GM18867 (cell line): Measurements from ENCODE around the gene TELO2.

ENCODE experiments used
- ATAC-seq: cut with Tn5 transposase; IDR thresholded peaks from one replicate; pipeline ENCODE4 v1.9.1; 2021; ENCODE audit warnings: mild to moderate bottlenecking, moderate library complexity; ENCODE audit not compliant: unreplicated experiment

Gene TELO2

DNA sequence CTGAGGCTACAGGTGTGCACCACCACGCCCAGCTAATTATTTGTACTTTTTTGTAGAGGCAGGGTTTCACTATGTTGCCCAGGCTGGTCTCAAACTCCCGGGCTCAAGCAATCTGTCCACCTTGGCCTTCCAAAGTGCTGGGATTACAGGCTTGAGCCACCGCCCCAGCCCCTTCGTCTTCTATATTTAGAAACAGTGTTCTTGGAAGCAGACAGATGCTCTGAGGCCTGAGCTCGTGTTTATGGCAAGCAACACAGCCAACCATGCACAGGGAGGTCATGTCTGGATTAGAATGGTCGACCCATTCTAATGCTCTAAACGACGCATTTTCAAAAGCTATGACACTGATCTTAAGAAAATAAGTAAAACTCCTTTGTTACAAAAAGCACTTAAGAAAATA, 56.9 kb downstream of the TELO2 start:
- ATAC-seq, result no peak

DNA sequence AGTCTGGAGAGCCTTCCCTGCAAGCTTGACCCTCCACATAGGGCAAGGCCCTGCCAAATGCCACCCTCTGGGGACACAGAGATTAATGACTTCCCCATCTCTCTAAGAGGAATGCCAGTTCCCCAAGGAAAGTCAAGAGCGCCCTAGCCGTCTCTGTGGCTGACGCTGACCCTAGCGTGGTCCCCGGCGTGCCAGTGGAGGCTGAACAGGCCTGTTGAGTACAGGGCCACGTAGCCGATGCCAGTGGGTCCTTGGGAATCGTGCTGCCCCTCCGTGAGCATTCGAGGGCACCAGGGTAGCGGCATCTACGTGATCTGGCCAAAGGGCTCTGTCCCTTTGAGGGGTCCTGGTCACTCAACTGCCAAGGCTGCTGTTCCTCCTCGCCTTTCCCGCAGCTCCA, 57.5 kb downstream of the TELO2 start:
- ATAC-seq, result no peak

DNA sequence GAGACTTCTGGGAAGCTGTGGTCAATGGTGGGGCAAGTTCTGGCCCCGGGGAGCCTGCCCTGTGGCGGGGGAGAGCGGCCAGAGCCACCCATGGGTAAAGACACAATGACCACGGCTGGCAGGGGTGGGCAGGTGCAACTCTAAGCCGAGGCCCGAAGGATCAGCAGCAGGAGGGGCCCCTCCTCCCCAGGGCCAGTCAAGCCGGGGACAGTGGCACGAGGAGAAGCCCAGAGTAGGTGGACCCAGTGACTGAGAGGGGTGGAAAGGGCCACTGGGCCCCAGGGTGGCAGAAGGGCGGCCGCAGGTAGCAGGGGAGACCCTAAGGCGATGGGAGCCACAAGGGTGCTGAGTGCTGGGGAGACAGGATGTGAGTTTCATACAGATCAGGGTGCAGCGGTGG, 58.0 kb downstream of the TELO2 start:
- no peak for ATAC-seq

DNA sequence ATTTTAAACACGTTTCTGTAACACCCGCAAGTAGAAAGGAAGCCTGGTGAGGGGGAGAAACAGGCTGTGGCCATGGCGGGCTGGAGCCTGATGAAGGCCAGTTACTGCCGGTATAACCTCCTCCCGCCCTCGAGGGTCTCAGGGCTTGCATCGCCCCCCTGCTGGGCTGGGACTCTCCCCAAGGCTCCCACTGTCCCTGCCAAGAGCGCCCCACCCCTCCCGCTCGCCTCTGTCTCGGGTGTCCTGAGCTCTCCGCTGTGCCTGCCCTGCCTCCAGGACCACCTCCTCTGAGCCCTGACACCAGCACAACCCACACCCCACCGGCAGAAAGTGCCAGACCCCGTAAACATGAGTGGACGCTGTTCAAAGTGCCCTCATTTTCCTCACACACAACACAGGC, 59.0 kb downstream of the TELO2 start:
- ATAC-seq, result no peak

DNA sequence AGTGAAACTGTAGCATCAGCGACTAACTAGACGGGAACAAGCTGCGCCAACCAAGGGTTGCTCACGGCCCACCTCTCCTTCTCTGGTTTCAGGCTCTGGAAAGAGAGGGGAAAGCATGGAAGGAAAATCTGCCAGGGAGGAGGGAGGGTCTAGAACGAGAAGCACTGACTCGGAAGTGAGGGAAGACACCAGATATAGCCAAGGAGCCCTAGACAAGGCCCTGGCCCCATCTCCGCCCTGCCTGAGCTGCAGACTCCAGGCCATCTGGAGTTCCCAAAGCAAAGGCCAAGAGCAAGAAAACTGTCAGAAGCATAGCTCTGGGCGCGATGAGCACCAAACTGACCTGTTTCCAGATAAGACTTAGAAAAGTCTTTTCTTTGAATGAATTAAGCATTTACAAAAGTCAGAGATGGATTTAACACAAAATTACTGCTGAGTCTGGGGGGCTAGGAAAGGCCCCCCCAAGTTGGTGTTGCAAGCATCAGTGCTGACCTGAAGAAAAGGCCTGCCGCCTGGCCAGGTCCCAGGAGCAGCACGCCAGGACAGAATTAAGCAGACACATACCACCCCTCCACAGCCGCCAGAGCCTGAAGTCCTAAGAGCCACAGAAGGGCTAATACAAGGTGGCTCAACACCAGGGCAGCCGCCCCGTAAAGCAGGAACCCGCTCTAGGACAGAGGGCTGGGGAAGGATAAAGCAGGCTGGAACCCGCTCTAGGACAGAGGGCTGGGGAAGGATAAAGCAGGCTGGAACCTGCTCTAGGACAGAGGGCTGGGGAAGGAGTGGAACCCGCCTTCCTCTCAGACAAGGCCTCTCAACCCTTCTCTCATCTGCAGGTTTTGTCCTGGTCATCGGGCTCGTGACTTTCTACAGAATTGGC, 61.0 kb downstream of the TELO2 start:
- no peak for ATAC-seq

DNA sequence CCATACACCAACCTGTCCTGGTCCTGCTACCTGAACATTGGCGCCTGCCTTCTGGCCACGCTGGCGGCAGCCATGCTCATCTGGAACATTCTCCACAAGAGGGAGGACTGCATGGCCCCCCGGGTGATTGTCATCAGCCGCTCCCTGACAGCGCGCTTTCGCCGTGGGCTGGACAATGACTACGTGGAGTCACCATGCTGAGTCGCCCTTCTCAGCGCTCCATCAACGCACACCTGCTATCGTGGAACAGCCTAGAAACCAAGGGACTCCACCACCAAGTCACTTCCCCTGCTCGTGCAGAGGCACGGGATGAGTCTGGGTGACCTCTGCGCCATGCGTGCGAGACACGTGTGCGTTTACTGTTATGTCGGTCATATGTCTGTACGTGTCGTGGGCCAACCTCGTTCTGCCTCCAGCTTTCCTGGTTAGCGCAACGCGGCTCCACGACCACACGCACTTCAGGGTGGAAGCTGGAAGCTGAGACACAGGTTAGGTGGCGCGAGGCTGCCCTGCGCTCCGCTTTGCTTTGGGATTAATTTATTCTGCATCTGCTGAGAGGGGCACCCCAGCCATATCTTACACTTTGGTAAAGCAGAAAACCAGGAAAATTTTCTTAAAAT, 61.8 kb downstream of the TELO2 start:
- no peak for ATAC-seq

DNA sequence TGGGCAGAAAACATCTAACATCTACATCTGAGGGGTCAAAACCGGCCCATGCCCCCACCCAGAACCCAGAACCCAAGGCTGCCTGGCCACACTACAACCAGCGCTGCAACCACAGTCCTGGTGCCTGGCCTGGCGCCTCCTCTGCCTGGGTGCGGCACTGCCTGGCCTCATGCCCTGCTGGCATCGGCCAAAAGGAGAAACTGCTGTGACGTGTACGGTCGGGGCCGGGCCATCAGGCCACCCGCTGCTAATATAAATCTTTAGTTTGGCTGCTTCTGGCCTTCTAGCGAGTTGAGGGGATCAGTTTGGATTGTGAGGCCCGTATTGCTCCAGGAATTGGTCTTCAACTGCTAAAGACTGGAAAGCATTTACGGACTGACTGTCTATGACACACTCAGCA, 63.1 kb downstream of the TELO2 start:
- ATAC-seq, result no peak

DNA sequence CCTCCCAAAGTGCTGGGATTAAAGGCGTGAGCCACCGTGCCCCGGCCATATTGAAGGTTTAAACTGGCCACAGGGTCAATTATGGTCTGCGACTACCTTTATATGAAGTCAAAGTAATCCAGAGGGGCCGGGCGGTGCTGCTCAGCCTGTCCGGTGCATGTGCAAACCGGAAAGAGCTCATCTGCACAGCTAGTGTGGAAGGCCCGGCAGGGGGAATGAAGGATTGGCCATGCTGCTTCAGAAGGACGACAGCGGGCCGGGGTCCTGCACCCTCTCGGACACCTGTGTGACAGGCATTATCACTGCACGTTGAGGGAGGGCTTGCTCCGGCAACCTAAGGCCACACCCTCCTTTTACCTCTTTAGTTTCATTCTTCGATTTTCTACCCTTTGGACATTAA, 63.9 kb downstream of the TELO2 start:
- ATAC-seq, result no peak

DNA sequence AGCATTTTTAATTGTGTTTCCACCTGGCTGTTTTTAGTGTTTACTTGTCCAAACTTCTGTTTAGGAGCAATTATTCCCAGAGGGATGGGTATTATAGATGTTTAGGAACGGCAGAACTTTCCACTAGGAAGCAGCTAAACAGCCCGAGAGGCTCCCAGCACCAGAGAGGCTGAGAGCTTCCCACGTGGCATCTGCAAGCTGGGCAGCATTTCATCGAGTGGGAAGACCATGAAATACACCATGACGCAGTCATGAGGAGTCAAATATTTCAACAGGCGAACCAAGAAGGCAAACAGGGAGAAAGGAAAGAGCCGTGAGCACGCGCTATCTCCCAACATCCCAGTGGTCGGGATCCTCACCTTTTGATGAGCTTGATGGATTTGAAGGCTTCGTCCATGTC, 64.4 kb downstream of the TELO2 start:
- ATAC-seq, result no peak

DNA sequence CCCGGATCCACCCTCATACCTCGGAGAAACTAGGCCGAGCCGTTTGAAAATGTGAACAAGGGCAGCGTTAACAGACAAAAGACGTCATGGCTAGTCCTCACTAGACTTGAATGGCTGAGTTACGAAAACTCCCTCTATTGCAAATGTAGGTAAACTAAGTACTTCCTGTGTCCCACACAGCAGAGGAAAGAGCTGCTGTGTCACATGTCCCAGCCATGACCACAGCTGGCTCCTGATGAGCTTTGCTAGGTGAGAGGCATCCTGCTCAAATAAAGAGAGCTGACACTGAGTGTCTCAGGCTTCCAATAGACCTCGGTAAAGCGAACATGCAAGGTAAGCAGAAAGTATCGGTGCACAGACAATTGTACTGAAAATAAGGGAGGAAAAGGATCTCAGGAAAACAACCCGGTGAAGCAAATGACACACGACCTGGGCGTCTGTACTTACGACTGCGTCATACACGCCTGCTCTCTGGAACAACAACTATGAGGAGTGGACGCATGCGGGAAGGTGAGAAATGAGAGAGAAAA, 66.4 kb downstream of the TELO2 start:
- no peak for ATAC-seq
